OCI-LY7 (cell line): ENCODE results near the gene GPR75.

ENCODE experiments used
- EZH2phosphoT487 ChIP-seq: fragments of 200-600 bp; sonication (generic); IDR thresholded peaks from 2 replicates; pipeline ENCODE4 v1.6.1; 2018; ENCODE audit warnings: low read depth, borderline replicate concordance, mild to moderate bottlenecking, mixed run types, antibody characterized with exemption, low read length, moderate library complexity, mixed read lengths
- TF ChIP-seq, protein P1 (sequence below): fragments of 200-600 bp; sonication (generic); conservative IDR thresholded peaks from 2 replicates; pipeline ENCODE4 v1.5.1; 2014; ENCODE audit warnings: mild to moderate bottlenecking, antibody characterized with exemption, low read length, moderate library complexity, mixed read lengths

DNA sequence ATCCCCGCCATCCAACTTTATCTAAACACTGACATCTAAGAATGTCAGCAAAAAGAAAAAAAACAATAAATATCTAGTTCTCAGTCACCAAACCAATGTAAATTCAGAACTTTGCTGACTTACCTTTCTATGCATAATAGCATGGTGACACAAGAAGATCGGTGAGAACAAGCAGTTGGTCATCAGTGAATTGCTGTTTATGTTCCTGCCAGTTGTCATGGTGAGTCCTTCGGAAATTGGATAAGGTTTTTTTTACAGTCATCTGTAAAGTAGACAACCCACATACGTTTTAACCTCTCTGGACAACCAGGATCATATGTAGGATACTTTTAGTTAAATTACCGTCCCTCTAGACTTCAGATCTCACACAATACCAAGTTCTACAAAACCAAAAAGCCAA lies 6.2 kb upstream of the GPR75 start:
- TF ChIP-seq, protein P1, sequence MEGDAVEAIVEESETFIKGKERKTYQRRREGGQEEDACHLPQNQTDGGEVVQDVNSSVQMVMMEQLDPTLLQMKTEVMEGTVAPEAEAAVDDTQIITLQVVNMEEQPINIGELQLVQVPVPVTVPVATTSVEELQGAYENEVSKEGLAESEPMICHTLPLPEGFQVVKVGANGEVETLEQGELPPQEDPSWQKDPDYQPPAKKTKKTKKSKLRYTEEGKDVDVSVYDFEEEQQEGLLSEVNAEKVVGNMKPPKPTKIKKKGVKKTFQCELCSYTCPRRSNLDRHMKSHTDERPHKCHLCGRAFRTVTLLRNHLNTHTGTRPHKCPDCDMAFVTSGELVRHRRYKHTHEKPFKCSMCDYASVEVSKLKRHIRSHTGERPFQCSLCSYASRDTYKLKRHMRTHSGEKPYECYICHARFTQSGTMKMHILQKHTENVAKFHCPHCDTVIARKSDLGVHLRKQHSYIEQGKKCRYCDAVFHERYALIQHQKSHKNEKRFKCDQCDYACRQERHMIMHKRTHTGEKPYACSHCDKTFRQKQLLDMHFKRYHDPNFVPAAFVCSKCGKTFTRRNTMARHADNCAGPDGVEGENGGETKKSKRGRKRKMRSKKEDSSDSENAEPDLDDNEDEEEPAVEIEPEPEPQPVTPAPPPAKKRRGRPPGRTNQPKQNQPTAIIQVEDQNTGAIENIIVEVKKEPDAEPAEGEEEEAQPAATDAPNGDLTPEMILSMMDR: no peak
- no peak for TF ChIP-seq EZH2phosphoT487
